ENCODE data around the gene RAPGEF1. TPM values are rescaled to one million over a fixed set of nuclear protein-coding genes. Genes with fewer than 3 reads are reported as not detected.

The RAPGEF1 gene
- total and polyA plus RNA-seq, 2 donors (not counting 3 experiments of a cell fraction or from before 2014, with no cell fraction given): 50.0 to 124 TPM

DNA sequence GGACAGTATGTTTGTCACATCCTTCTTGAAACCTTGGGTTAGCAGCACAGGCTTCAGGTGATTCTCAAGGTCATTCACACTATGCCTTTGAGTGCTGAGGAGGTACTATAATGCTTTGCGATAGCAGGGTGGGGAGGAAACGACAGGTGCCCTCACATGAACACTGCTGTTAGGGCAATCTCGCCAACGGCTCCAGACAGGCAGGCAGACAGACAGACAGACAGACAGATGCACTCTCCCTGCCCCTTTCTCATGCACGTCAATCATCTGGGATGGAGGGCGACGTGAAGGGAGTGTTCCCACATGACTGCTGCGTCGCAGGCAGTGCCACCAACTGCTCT, 82.9 kb downstream of the RAPGEF1 start:
- DNase-seq (ENCODE audit: low read depth, low spot score): no peak
- Histone ChIP-seq H3K4me2 (ENCODE audit: insufficient read depth, low read length) (peak overlapping the region; percentile 28), H3K4me3 (replicated peaks in 1 of 3; ENCODE audit: insufficient read depth in 1 of 3, low read depth in 1 of 3, low read length in 3 of 3) (no peak overlapping the region), H3K79me2 (ENCODE audit: control insufficient read depth, insufficient read depth, low read length) (peaks cover 70% of the 10 kb centered on the region), H4K20me1 (replicated peaks; ENCODE audit: control insufficient read depth, extremely low read depth, insufficient read depth, low read length) (no peaks in the 10 kb centered on the region), H2AFZ (ENCODE audit: low read depth, low read length) (no peak overlapping the region), H3K9me1 (replicated peaks; ENCODE audit: control insufficient read depth, extremely low read depth, insufficient read depth, low read length) (no peaks in the 10 kb centered on the region), H3K27ac (ENCODE audit: insufficient read depth, low read depth, low read length) (peak overlapping the region; percentile 95), H3K4me1 (ENCODE audit: control insufficient read depth, extremely low read depth, insufficient read depth, low read length) (peaks cover 63% of the 10 kb centered on the region), H3K27me3 (ENCODE audit: control insufficient read depth in 2 of 2, insufficient read depth in 2 of 2, low read length in 2 of 2) (no peaks in the 10 kb centered on the region), H3K36me3 (ENCODE audit: control insufficient read depth in 2 of 2, extremely low read depth in 1 of 2, insufficient read depth in 2 of 2, low read length in 2 of 2) (no peaks in the 10 kb centered on the region), H3K9me3 (replicated peaks; ENCODE audit: control insufficient read depth, insufficient read depth, low read length) (no peaks in the 10 kb centered on the region), H3K9ac (replicated peaks; ENCODE audit: extremely low read depth, insufficient read depth, low read length) (peak overlapping the region; percentile 65)
- intact Hi-C loops (cut with micrococcal nuclease): no loop called here
- no peak for FAIRE-seq
- ChIA-PET CTCF (interaction anchor here (0.7 to 2.7 kb wide), 5 partner anchors 12 to 82 kb away, joined by 3 to 15 read pairs (median 4); partner anchors contain the start of gene RAPGEF1), POLR2A (interaction anchor here (0.8 kb wide), 1 partner anchor 57 kb away, joined by 5 read pairs; no protein-coding TSS in a partner anchor)
- dilution Hi-C loops (cut with MboI; ENCODE audit: extremely low pct_ligation_motif_present, low sequenced_read_pairs): no loop called here
- no TSS peak for BruUV-seq (replicated peaks)
- TF ChIP-seq, protein P1, sequence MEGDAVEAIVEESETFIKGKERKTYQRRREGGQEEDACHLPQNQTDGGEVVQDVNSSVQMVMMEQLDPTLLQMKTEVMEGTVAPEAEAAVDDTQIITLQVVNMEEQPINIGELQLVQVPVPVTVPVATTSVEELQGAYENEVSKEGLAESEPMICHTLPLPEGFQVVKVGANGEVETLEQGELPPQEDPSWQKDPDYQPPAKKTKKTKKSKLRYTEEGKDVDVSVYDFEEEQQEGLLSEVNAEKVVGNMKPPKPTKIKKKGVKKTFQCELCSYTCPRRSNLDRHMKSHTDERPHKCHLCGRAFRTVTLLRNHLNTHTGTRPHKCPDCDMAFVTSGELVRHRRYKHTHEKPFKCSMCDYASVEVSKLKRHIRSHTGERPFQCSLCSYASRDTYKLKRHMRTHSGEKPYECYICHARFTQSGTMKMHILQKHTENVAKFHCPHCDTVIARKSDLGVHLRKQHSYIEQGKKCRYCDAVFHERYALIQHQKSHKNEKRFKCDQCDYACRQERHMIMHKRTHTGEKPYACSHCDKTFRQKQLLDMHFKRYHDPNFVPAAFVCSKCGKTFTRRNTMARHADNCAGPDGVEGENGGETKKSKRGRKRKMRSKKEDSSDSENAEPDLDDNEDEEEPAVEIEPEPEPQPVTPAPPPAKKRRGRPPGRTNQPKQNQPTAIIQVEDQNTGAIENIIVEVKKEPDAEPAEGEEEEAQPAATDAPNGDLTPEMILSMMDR (IDR thresholded peaks at IDR 0.05; ENCODE audit: extremely low read depth in 1 of 2, insufficient read depth in 1 of 2, low read depth in 1 of 2, low read length in 2 of 2): no peak
- TF ChIP-seq EZH2 (IDR thresholded peaks at IDR 0.05; ENCODE audit: borderline replicate concordance, low read depth, low read length, severe bottlenecking) (no peak), FOS (IDR thresholded peaks at IDR 0.05; ENCODE audit: borderline replicate concordance, insufficient read depth, low read length) (no peak), POLR2A (IDR thresholded peaks at IDR 0.05; ENCODE audit: low read depth, low read length) (no peak), GATA2 (IDR thresholded peaks at IDR 0.05; ENCODE audit: insufficient read depth, insufficient read length, low read depth, low read length) (no peak), MYC (IDR thresholded peaks at IDR 0.05; ENCODE audit: low read depth, low read length) (no peak), POLR2AphosphoS5 (IDR thresholded peaks at IDR 0.05; ENCODE audit: insufficient read depth, low read depth, low read length) (no peak), JUN (IDR thresholded peaks at IDR 0.05; ENCODE audit: borderline replicate concordance, insufficient read depth, insufficient read length, low read depth) (no peak)
- TF ChIP-seq, protein P2, sequence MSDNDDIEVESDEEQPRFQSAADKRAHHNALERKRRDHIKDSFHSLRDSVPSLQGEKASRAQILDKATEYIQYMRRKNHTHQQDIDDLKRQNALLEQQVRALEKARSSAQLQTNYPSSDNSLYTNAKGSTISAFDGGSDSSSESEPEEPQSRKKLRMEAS (IDR thresholded peaks at IDR 0.05; ENCODE audit: insufficient read depth, insufficient read length): no peak
